Mucosa of stomach (tissue), 1 donor: ENCODE results near the gene ELL2.
"Not testable (repeated sequence)": the region's sequence is repeated elsewhere in the genome, so short reads cannot be mapped to it uniquely, and the experiment has no call there.

Experiments
- H3K27me3 ChIP-seq: one replicate; pipeline ENCODE4 v1.7.0; 2013; ENCODE audit warnings: mild to moderate bottlenecking, low read length; ENCODE audit not compliant: control insufficient read depth, insufficient read depth
- H3K36me3 ChIP-seq: one replicate; pipeline ENCODE4 v1.7.0; 2013; ENCODE audit warnings: low read length; ENCODE audit not compliant: control insufficient read depth, insufficient read depth
- H3K4me1 ChIP-seq: one replicate; pipeline ENCODE4 v1.7.0; 2013; ENCODE audit warnings: mild to moderate bottlenecking, low read length; ENCODE audit not compliant: control insufficient read depth, insufficient read depth
- H3K4me3 ChIP-seq: one replicate; pipeline ENCODE4 v1.7.0; 2013; ENCODE audit warnings: low read length
- H3K9ac ChIP-seq: one replicate; pipeline ENCODE4 v1.7.0; 2013; ENCODE audit warnings: mild to moderate bottlenecking, low read length, moderate library complexity
- H3K9me3 ChIP-seq: one replicate; pipeline ENCODE4 v1.7.0; 2013; ENCODE audit warnings: mild to moderate bottlenecking, low read length, moderate library complexity; ENCODE audit not compliant: control insufficient read depth
- donor health status: Pancreatic carcinoma.

ELL2 gene

DNA sequence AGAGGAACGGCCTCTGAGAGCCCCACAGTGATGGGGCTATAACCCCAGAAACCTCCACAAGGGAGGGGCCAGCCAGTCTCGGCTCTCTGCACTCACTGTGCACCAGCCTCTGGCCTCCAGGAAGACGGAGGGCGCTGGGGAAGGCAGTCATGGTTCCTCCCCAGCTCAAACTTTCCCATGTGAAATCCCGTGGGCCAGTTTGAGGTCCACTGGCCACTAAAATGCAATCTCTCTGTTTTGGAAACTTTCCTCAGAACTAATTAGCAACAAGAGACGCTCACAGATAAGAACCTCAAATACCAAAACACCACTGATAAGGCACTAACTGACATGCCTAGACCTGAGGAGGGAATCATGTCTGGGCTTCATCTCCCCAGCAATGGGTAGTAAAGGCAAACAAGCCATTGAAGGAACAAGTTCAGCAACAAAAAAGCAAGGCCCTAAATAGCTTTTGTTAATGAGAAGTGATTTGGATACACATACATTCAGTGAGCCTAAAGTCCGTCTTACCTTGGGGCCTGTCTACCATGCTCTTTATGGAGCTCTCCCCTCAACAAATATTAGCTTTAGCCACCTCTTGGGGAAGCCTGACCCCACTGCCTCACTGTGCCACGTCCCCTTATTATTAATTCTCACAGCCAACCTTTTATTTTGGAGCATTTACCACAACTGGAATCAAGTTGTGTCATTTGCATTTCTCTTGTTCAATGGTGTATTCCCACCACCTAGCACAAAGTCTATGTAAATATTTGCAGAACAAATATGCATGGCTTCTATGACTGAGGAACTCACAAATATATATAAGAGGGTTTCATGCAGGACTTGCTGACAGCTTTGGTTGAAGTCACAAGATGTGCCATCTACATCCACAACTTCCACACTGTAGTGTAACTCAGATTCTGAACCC lies 83.0 kb downstream of the ELL2 start:
- Histone ChIP-seq H3K4me1 (peaks cover 25% of the 10 kb centered on the region), H3K36me3 (no peaks in the 10 kb centered on the region), H3K9ac (no peak overlapping the region), H3K27me3 (no peaks in the 10 kb centered on the region), H3K9me3 (no peaks in the 10 kb centered on the region), H3K4me3 (no peak overlapping the region)

DNA sequence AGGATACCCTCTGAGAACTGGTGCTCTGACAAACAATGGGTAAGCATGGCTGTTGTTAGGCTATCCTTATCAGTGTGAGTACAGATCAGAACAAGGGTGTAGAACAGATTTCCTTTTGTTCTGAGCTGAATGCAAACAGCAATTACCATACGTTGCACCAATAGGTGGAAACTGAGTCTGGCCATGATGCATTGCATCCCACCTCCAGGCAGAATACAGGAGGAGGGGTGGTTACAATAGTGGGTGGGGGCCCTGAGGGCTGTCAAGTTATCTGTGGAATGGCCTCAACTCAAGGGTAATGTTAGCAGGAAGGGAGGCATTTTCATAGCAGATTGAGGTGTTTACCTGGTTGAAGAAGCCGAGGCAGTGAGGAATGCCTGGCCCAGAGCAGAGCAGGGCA lies 84.9 kb downstream of the ELL2 start:
- no peaks in the 10 kb centered on the region for H3K27me3 ChIP-seq
- no peaks in the 10 kb centered on the region for H3K36me3 ChIP-seq
- H3K4me1 ChIP-seq = peaks cover 31% of the 10 kb centered on the region
- no peak overlapping the region for H3K4me3 ChIP-seq
- no peaks in the 10 kb centered on the region for H3K9me3 ChIP-seq
- H3K9ac ChIP-seq = no peak overlapping the region

DNA sequence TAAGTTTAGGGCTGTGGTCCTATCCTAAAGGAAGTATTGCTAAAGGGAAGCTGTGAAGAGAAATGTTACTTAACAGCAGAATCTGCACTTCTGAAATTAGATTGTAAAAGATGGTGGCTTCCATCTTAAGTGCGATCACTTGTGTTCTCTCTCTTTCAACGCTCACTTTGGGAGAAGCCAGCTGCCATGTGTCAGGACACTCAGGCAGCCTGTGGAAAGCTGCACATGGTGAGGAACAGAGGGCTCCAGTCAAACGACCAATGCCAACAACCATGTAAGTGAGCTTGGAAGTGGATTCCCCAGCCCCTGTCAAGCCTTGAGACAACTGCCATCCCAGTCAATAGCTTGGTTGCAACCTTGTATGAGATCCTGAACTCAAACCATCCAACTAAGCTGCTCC lies 87.4 kb downstream of the ELL2 start:
- no peak overlapping the region for H3K4me3 ChIP-seq
- no peaks in the 10 kb centered on the region for H3K36me3 ChIP-seq
- no peak overlapping the region for H3K9ac ChIP-seq
- H3K27me3 ChIP-seq = no peaks in the 10 kb centered on the region
- no peaks in the 10 kb centered on the region for H3K9me3 ChIP-seq
- peaks cover 36% of the 10 kb centered on the region for H3K4me1 ChIP-seq

DNA sequence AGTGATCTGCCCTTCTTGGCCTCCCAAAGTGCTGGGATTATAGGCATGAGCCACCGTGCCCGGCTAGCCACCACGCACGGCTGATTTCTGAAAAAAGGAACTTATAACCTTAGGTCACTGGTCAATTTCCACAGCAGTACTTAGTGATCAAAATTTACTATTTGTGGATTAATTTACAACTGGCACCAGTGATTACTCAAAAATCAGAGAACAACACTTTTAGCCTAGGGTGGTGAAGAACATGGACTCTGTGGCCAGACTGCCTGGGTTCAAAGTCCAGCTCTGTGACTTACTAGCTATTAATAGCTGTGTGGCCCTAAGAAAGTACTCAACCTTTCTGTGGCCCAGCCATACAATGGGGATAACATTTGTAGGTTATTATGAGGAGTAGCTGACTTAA lies 88.3 kb downstream of the ELL2 start:
- H3K9me3 ChIP-seq = no peaks in the 10 kb centered on the region
- peaks cover 27% of the 10 kb centered on the region for H3K4me1 ChIP-seq
- H3K9ac ChIP-seq = no peak overlapping the region
- H3K27me3 ChIP-seq = no peaks in the 10 kb centered on the region
- H3K4me3 ChIP-seq = no peak overlapping the region
- no peaks in the 10 kb centered on the region for H3K36me3 ChIP-seq

DNA sequence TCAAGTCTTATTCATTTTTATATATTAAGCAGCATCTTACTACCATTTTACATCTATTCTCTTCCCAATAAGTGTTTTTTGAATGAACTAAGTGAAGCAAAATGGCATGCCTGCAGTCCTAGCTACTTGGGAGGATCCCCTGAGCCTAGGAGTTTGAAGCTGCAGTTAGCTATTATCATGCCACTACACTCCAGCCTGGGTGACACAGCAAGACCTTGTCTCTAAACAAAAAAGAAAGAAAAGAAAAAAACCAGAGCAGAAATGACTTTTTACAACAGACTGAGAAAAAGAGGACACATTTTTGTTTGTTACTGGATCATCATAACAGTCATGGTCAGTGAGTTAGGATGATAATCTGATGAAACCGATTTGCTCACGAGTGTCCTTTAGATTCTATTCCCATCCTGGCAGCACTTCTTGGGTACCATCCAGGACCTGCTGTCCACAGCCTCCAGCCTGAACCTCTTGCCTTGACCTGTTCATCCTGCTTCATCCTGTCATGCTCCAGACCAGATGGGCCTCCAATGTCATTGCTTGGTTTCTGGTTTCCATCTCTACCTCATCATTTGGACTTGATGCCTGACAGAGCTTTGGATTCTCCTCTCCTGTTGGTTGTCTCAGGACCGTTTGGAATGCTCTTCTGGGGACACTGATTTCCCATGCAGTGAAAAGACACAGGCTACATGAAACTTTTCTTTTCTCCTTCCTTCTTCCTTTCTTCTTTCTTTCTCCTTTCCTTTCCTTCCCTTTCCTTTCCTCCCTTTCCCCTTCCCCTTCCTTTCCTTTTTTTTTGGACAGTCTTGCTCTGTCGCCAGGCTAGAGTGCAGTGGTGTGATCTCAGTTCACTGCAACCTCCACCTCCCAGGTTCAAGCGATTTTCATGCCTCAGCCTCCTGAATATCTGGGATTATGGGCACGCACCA lies 89.0 kb downstream of the ELL2 start:
- Histone ChIP-seq H3K9ac (no peak overlapping the region), H3K4me1 (peaks cover 25% of the 10 kb centered on the region), H3K27me3 (no peaks in the 10 kb centered on the region), H3K36me3 (no peaks in the 10 kb centered on the region), H3K9me3 (no peaks in the 10 kb centered on the region), H3K4me3 (no peak overlapping the region)

DNA sequence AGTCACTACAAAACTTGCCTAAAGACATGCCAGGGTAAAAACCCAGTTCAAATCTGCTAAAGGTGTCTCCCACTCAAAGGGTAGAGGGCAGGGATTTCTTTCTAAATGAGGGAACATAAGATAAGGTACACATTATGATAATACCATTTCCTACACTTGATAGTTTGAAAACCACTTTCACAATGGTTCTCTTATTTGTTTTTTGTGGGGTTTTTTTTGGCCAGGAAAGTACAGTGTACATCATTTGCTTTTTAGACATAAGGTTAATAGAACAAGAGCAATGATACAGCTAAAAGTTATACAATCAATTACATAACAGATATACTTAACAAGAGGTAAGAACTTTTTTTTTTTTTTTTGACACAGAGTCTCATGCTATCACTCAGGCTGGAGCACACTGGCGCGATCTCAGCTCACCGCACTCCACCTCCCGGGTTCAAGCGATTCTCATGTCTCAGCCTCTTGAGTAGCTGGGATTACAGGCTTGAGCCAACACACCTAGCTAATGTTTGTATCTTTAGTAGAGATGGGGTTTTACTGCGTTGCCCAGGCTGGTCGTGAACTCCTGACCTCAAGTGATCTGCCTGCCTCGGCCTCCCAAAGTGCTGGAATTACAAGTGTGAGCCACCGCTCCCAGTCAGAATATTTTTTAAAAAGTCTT lies 90.4 kb downstream of the ELL2 start:
- no peaks in the 10 kb centered on the region for H3K9me3 ChIP-seq
- no peak overlapping the region for H3K4me3 ChIP-seq
- H3K9ac ChIP-seq = no peak overlapping the region
- H3K27me3 ChIP-seq = no peaks in the 10 kb centered on the region
- peaks cover 17% of the 10 kb centered on the region for H3K4me1 ChIP-seq
- no peaks in the 10 kb centered on the region for H3K36me3 ChIP-seq

DNA sequence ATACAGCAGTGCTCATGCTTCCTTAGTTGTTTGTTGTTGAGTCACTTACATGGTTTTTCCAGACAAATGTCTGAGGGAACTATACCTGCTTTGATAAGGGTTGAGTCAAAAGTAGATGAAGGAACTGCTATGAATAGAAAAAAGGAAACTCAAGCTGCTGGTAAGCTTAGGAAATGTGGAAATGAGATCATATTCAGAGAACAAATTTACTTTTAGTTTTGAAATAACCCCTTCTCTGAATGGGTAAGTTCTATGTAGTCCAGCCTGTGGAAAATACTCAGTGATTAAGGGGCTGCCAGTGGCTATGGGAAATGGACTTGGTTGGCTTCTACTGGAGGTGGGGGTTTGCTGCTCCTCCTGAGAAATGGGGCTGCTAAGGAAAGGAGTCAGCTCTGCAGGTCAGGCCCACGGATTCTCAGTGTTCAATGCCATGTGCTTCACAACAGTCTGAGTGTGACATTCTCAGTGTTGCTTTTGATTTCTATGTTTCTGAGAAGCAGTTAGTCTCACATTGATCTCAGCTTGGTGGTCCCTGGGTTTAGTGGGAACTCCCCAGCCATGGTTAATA lies 91.5 kb downstream of the ELL2 start:
- H3K27me3 ChIP-seq = no peaks in the 10 kb centered on the region
- H3K9ac ChIP-seq = no peak overlapping the region
- H3K36me3 ChIP-seq = no peaks in the 10 kb centered on the region
- H3K4me3 ChIP-seq = no peak overlapping the region
- H3K4me1 ChIP-seq = peaks cover 20% of the 10 kb centered on the region
- H3K9me3 ChIP-seq = no peaks in the 10 kb centered on the region

DNA sequence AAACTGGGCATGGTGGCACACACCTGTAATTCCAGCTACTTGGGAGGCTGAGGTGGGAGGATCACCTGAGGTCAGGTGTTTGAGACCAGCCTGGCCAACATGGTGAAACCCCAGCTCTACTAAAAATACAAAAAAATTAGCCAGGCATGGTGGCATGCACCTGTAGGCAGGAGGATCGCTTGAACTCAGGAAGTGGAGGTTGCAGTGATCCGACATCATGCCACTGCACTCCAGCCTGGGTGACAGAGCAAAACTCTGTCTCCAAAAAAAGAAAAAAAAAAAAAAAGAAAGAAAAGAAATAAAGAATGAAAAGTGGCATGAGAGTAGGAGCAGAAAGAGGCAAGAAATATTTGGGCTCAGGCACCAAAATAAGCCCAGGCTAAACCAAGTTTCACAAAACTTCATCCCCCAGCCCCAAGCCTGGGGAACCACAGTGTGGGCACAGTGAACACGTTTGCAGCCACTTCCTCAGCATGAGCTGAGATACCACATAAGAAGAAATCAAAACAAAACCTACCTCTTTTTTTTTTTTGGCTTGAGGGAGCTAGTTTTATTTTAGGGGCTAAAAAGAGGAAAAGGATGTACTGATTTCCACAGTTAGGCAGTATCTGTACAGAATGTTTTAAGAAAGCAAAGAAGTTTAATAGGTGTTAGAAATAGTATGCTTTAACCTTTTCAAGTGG lies 92.3 kb downstream of the ELL2 start:
- not testable (repeated sequence) for H3K27me3 ChIP-seq, H3K9ac ChIP-seq, H3K36me3 ChIP-seq, H3K4me3 ChIP-seq, H3K9me3 ChIP-seq
- peaks cover 28% of the 10 kb centered on the region for H3K4me1 ChIP-seq

DNA sequence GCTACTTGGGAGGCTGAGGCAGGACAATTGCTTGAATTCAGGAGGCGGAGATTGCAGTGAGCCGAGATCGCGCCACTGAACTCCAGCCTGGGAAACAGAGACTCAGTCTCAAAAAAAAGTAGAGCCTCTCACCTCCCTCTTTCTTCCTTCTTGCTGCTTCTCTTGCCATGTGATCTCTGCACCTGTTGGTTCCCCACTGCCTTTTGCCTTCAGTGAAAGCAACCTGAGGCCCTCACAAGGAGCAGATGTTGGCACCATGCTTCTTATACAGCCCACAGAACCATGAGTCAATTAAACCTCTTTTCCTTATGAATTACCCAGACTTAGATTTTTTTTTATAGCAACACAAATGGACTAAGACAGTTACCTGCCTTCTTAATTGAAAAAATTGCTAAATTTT lies 93.5 kb downstream of the ELL2 start:
- Histone ChIP-seq H3K36me3 (no peaks in the 10 kb centered on the region), H3K4me3 (no peak overlapping the region), H3K4me1 (peaks cover 24% of the 10 kb centered on the region), H3K9me3 (no peaks in the 10 kb centered on the region), H3K27me3 (no peaks in the 10 kb centered on the region), H3K9ac (no peak overlapping the region)

DNA sequence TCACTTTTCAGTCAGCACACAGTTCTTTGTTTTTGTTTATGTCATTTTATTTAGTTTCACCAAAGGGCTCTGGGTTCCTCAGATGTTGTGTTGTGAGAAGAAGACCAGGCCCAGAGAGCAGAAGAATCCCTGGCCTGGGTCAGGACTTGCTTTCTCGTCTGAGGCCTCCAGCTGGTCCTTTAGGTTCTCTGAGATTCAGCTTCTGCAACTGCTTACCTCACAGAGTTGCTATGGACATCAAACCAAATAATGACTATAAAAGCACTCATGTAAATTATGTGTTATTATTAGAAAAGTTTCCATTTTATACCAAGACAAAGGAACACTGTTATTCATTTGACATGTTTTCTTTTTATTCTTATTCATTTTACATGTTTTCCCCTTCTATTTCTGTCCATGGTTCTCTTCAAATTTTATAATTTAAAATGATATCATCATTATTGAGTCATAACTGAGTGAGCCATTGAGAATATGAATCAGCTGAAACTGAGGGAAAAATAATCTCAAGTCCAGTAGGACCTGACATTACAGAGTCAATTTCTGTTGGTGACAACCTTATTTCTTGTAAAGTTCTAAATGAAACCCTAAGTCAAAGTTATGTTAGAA lies 95.1 kb downstream of the ELL2 start:
- no peak overlapping the region for H3K4me3 ChIP-seq
- H3K4me1 ChIP-seq = peaks cover 38% of the 10 kb centered on the region

DNA sequence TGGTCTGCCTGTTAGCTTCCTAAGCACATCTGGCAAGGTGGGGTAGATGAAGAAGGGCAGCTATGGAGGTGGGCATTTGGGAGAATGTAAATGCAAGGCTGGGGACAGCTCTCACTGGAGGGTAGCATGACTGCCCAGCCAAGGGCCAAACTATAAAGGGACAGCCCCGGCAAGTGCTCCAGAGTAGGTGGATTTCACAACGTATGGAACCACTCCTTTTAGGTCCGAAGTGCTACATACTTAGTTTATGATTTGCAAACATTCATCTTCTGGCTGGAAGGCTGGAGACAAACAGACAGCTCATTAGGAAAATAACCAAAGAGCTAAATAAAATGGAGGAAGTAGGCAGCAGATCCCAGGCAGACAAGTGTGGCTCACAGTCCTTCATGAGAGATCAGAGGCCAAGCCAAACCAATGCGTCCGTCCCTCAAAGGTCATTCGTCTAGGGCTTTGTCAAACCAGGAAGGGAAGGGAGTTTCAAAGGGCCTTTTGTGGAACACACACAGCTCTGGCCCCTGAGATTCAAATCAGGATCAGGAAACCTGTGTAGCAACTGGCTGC lies 96.6 kb downstream of the ELL2 start:
- no peaks in the 10 kb centered on the region for H3K36me3 ChIP-seq
- no peak overlapping the region for H3K4me3 ChIP-seq
- H3K9me3 ChIP-seq = no peaks in the 10 kb centered on the region
- H3K27me3 ChIP-seq = no peaks in the 10 kb centered on the region
- peaks cover 34% of the 10 kb centered on the region for H3K4me1 ChIP-seq
- H3K9ac ChIP-seq = no peak overlapping the region

More for the DNA sequence above, 95.1 kb downstream of the ELL2 start:
- no peaks in the 10 kb centered on the region for H3K9me3 ChIP-seq
- no peaks in the 10 kb centered on the region for H3K27me3 ChIP-seq
- no peaks in the 10 kb centered on the region for H3K36me3 ChIP-seq
- H3K9ac ChIP-seq = no peak overlapping the region
